NCI-H460 (cell line): Measurements from ENCODE around the gene TRAPPC3L. TPM values are rescaled to one million over a fixed set of nuclear protein-coding genes. Genes with fewer than 3 reads are reported as not detected.

Source experiments
- DNase-seq: peaks from one replicate; pipeline ENCODE4 v3.0.0-alpha.2; 2016; ENCODE audit warnings: low read depth; ENCODE audit errors: extremely low read depth
- polyA plus RNA-seq: library from polyadenylated mRNA; depleted of rRNA; stranded (reverse); fragments of >200 nt; gene quantifications from 2 replicates; pipeline ENCODE4 v1.2.3, GENCODE V29; 2014; cell fraction: nucleus; rRNA removed
- total RNA-seq: library from RNA; depleted of rRNA; stranded (reverse); fragments of >200 nt; shearing (Covaris generic); gene quantifications from 2 replicates; pipeline ENCODE4 v1.2.3, GENCODE V29; 2014; rRNA removed

TRAPPC3L gene
- not detected in 2 replicates for total RNA-seq
- not detected in 2 replicates for polyA plus RNA-seq

- DNase-seq = no peak
Measured at GRCh38 chr6:116545651-116546050, at the start of gene TRAPPC3L. TSS of gene TRAPPC3L (minus strand) at chr6:116545684. CDS start at chr6:116545514, 170 bp downstream.

- DNase-seq = no peak
Measured at GRCh38 chr6:116595247-116595646, 49.8 kb upstream of the TRAPPC3L start.

- DNase-seq = no peak
Measured at GRCh38 chr6:116586738-116587137, 41.3 kb upstream of the TRAPPC3L start.

- no peak for DNase-seq
Measured at GRCh38 chr6:116586276-116586675, 40.8 kb upstream of the TRAPPC3L start.

- DNase-seq = no peak
Measured at GRCh38 chr6:116580198-116580597, 34.7 kb upstream of the TRAPPC3L start.

- no peak for DNase-seq
Measured at GRCh38 chr6:116579143-116579542, 33.7 kb upstream of the TRAPPC3L start.

GRCh38 chr6:116578335-116578734 is 32.9 kb upstream of the TRAPPC3L start:
- DNase-seq = no peak

- no peak for DNase-seq
Measured at GRCh38 chr6:116577486-116577885, 32.0 kb upstream of the TRAPPC3L start.

- no peak for DNase-seq
Measured at GRCh38 chr6:116575227-116575626, 29.7 kb upstream of the TRAPPC3L start.

- no peak for DNase-seq
Measured at GRCh38 chr6:116572162-116572561, 26.7 kb upstream of the TRAPPC3L start.

GRCh38 chr6:116571683-116572000 is 26.2 kb upstream of the TRAPPC3L start:
- DNase-seq = no peak

GRCh38 chr6:116570856-116571682 is 25.6 kb upstream of the TRAPPC3L start, which contains the start of gene RWDD1:
TSS of gene RWDD1 (plus strand) at chr6:116571504. CDS start at chr6:116571583, 79 bp downstream.
- DNase-seq = peak; percentile 96

GRCh38 chr6:116568821-116569755 is 23.6 kb upstream of the TRAPPC3L start:
- DNase-seq = no peak

GRCh38 chr6:116568111-116568510 is 22.6 kb upstream of the TRAPPC3L start:
- DNase-seq = no peak

GRCh38 chr6:116564921-116565872 is 19.7 kb upstream of the TRAPPC3L start:
- no peak for DNase-seq

GRCh38 chr6:116564311-116564710 is 18.8 kb upstream of the TRAPPC3L start:
- no peak for DNase-seq

- DNase-seq = no peak
Measured at GRCh38 chr6:116563830-116564229, 18.3 kb upstream of the TRAPPC3L start.

- no peak for DNase-seq
Measured at GRCh38 chr6:116562614-116563013, 17.1 kb upstream of the TRAPPC3L start.

- no peak for DNase-seq
Measured at GRCh38 chr6:116562019-116562403, 16.5 kb upstream of the TRAPPC3L start.

GRCh38 chr6:116561377-116562018 is 16.0 kb upstream of the TRAPPC3L start:
- DNase-seq = peak; percentile 50
